Measurements from ENCODE around the gene UQCRC1. TPM values are rescaled to one million over a fixed set of nuclear protein-coding genes. Genes with fewer than 3 reads are reported as not detected.

UQCRC1 gene
- total RNA-seq, 1 donor from 2014 or later, result 297 TPM

GRCh38 chr3:48575366-48575765, 34.1 kb downstream of the UQCRC1 start:
- no peak overlapping the region for H3K27ac Mint-ChIP-seq (ENCODE audit: unreplicated experiment)
- H3K4me3 Mint-ChIP-seq, result no peak overlapping the region
- H3K36me3 Mint-ChIP-seq (ENCODE audit: low read depth), result no peaks in the 10 kb centered on the region
- no peak for DNase-seq (ENCODE audit: low read depth, low spot score)
- no peak for TF ChIP-seq CTCF (conservative IDR thresholded peaks at IDR 0.05)
- H3K9me3 Mint-ChIP-seq, result no peaks in the 10 kb centered on the region
- H3K4me1 Mint-ChIP-seq, result no peaks in the 10 kb centered on the region
- H3K27me3 Mint-ChIP-seq (ENCODE audit: low read depth), result no peaks in the 10 kb centered on the region

- H3K9me3 Mint-ChIP-seq, result no peaks in the 10 kb centered on the region
- no peak overlapping the region for H3K27ac Mint-ChIP-seq (ENCODE audit: unreplicated experiment)
- no peaks in the 10 kb centered on the region for H3K4me1 Mint-ChIP-seq
Observed at GRCh38 chr3:48573973-48574585, 35.4 kb downstream of the UQCRC1 start.

GRCh38 chr3:48572517-48572916, 36.9 kb downstream of the UQCRC1 start:
- no peaks in the 10 kb centered on the region for H3K27me3 Mint-ChIP-seq (ENCODE audit: low read depth)
- peak overlapping the region; percentile 35 for H3K27ac Mint-ChIP-seq (ENCODE audit: unreplicated experiment)
- no peak overlapping the region for H3K4me3 Mint-ChIP-seq
- H3K9me3 Mint-ChIP-seq, result no peaks in the 10 kb centered on the region
- no peak for DNase-seq (ENCODE audit: low read depth, low spot score)
- H3K36me3 Mint-ChIP-seq (ENCODE audit: low read depth), result no peaks in the 10 kb centered on the region
- TF ChIP-seq CTCF (conservative IDR thresholded peaks at IDR 0.05), result no peak
- no peaks in the 10 kb centered on the region for H3K4me1 Mint-ChIP-seq

More at GRCh38 chr3:48573973-48574585, 35.4 kb downstream of the UQCRC1 start:
- DNase-seq (ENCODE audit: low read depth, low spot score), result no peak
- H3K36me3 Mint-ChIP-seq (ENCODE audit: low read depth), result no peaks in the 10 kb centered on the region
- no peak for TF ChIP-seq CTCF (conservative IDR thresholded peaks at IDR 0.05)
- H3K4me3 Mint-ChIP-seq, result no peak overlapping the region
- H3K27me3 Mint-ChIP-seq (ENCODE audit: low read depth), result no peaks in the 10 kb centered on the region

GRCh38 chr3:48571938-48572337, 37.5 kb downstream of the UQCRC1 start:
- no peak for DNase-seq (ENCODE audit: low read depth, low spot score)
- Mint-ChIP-seq H3K27me3 (ENCODE audit: low read depth) (no peaks in the 10 kb centered on the region), H3K9me3 (no peaks in the 10 kb centered on the region), H3K27ac (ENCODE audit: unreplicated experiment) (no peak overlapping the region), H3K4me3 (no peak overlapping the region), H3K36me3 (ENCODE audit: low read depth) (no peaks in the 10 kb centered on the region), H3K4me1 (no peaks in the 10 kb centered on the region)
- no peak for TF ChIP-seq CTCF (conservative IDR thresholded peaks at IDR 0.05)

- no peak overlapping the region for H3K27ac Mint-ChIP-seq (ENCODE audit: unreplicated experiment)
- no peak for DNase-seq (ENCODE audit: low read depth, low spot score)
- no peak overlapping the region for H3K4me3 Mint-ChIP-seq
- H3K27me3 Mint-ChIP-seq (ENCODE audit: low read depth), result no peaks in the 10 kb centered on the region
- TF ChIP-seq CTCF (conservative IDR thresholded peaks at IDR 0.05), result no peak
- no peaks in the 10 kb centered on the region for H3K9me3 Mint-ChIP-seq
- H3K4me1 Mint-ChIP-seq, result no peaks in the 10 kb centered on the region
- H3K36me3 Mint-ChIP-seq (ENCODE audit: low read depth), result no peaks in the 10 kb centered on the region
Observed at GRCh38 chr3:48569808-48570450, 39.5 kb downstream of the UQCRC1 start.

Data from neural crest cell (in vitro differentiated cells).